GM23248 (cell line): ENCODE results near the gene PCSK9.
"Not testable (repeated sequence)": the region's sequence is repeated elsewhere in the genome, so short reads cannot be mapped to it uniquely, and the experiment has no call there.

Experiments used
- EZH2 ChIP-seq: fragments of 200-600 bp; sonication (generic); IDR thresholded peaks from 2 replicates; pipeline ENCODE4 v1.6.1; 2018; ENCODE audit warnings: antibody characterized with exemption, mild to moderate bottlenecking; ENCODE audit not compliant: insufficient read depth, poor library complexity, severe bottlenecking
- EZH2phosphoT487 ChIP-seq: fragments of 200-600 bp; sonication (generic); IDR thresholded peaks from 2 replicates; pipeline ENCODE4 v1.6.1; 2018; ENCODE audit warnings: antibody characterized with exemption, moderate library complexity, mild to moderate bottlenecking, low read depth; ENCODE audit not compliant: insufficient read depth

DNA sequence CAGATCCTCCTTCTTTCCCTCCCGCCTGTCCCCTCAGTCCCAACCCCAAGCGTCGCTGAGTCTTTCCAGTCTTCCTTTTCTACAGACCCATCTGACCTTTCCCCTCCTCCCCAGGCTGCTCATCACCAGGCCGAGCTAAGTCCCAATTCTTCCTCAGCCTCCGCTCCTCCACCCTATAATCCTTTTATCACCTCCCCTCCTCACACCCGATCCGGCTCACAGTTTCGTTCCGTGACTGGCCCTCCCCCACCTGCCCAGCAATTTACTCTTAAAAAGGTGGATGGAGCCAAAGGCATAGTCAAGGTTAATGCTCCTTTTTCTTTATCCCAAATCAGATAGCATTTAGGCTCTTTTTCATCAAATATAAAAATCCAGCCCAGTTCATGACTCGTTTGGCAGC is 15.2 kb upstream of the PCSK9 start:
- not testable (repeated sequence) for TF ChIP-seq EZH2, EZH2phosphoT487
